ENCODE measurements around the gene SLC7A1.

GRCh38 chr13:29503041-29503837, 92.2 kb downstream of the SLC7A1 start:
- TF ChIP-seq CTCF (IDR thresholded peaks at IDR 0.05; ENCODE audit: low read depth, low read length, poor library complexity, severe bottlenecking) (no peak), EZH2phosphoT487 (IDR thresholded peaks at IDR 0.05; ENCODE audit: borderline replicate concordance, low read length) (no peak)

Data from DOHH2 (cell line).